Measurements from ENCODE around the gene VCAN.
A peak's percentile ranks its signal among the peaks of the same experiment; 100 is the strongest.

VCAN gene

DNA sequence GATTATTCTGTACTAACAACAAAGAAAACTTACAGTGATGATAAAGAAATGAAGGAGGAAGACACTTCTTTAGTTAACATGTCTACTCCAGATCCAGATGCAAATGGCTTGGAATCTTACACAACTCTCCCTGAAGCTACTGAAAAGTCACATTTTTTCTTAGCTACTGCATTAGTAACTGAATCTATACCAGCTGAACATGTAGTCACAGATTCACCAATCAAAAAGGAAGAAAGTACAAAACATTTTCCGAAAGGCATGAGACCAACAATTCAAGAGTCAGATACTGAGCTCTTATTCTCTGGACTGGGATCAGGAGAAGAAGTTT lies 67.9 kb downstream of the VCAN start:
- DNase-seq: no peak

DNA sequence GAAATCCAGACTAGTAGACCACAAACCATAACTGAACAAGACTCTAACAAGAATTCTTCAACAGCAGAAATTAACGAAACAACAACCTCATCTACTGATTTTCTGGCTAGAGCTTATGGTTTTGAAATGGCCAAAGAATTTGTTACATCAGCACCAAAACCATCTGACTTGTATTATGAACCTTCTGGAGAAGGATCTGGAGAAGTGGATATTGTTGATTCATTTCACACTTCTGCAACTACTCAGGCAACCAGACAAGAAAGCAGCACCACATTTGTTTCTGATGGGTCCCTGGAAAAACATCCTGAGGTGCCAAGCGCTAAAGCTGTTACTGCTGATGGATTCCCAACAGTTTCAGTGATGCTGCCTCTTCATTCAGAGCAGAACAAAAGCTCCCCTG lies 68.6 kb downstream of the VCAN start:
- DNase-seq: no peak

DNA sequence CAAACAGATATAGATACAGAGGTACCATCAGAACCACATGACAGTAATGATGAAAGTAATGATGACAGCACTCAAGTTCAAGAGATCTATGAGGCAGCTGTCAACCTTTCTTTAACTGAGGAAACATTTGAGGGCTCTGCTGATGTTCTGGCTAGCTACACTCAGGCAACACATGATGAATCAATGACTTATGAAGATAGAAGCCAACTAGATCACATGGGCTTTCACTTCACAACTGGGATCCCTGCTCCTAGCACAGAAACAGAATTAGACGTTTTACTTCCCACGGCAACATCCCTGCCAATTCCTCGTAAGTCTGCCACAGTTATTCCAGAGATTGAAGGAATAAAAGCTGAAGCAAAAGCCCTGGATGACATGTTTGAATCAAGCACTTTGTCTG lies 69.2 kb downstream of the VCAN start:
- no peak for DNase-seq

DNA sequence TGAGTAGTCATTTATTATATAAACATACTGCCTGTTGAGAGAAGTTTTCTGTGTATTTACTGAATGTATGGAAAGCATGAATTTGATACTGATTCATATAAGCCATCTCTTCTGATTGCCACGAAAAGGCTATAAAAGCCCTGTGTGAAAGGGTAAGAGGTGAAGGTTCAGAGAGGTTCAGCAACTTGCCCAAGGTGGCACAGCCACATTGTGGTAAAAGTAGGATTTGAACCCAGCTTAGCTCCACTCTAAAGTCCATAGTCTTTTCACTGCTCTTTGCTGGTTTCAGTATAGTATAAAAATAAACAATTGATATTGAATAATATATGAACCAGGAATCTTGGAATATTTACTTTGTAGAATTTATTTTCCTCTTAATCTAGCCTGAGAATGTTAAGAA lies 71.3 kb downstream of the VCAN start:
- DNase-seq: no peak

DNA sequence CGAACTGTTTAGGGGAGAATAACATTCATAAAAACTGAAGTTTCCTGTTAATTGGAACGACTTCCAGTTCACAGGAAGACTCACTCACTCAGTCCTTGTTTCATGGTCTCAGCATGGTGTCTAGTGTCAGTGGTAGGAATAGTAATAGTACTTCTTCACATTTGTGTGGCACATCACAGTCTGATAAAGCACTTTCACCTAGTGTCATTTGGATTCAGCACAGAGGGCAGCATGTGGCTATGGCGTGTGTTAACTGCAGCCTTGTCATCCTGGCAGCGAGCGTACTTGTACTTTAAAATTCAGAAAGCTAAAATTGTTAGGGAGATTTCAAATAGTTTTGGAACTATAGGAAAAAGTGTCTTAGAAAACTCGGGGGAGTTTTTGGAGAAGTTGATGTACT lies 72.4 kb downstream of the VCAN start:
- DNase-seq: no peak

DNA sequence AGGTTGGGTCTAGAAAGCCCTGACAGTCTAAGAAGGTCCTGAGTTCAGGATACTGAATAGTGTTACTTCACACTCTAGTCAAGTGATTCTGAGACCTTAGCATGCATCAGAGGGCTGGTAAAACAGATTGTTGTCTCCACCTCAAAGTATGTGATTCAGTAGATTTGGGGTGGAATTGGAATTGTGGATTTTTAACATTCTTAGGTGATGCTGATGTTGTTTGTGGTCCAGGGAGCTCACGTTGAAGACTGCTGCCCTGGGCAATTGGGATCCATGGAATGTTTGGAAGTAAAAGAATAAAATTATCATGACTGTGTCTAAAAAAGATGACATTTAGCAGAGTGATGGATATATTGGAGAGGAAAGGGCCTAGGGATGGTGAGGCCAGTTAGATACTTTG lies 75.6 kb downstream of the VCAN start:
- DNase-seq: no peak

DNA sequence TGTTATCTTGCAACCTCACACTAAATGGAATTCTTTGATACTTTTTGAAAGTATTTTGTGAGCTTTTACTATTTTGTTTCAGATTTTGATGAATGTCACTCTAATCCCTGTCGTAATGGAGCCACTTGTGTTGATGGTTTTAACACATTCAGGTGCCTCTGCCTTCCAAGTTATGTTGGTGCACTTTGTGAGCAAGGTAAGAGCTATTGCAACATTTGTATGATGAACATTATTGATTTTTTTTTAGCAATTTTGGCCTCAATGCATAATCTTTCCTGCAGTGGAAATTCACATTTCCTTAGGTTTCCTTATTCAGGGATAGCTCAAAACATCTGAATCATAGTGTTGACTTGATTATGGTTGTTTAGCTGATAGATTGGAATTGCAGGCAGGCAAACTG lies 76.3 kb downstream of the VCAN start:
- no peak for DNase-seq

DNA sequence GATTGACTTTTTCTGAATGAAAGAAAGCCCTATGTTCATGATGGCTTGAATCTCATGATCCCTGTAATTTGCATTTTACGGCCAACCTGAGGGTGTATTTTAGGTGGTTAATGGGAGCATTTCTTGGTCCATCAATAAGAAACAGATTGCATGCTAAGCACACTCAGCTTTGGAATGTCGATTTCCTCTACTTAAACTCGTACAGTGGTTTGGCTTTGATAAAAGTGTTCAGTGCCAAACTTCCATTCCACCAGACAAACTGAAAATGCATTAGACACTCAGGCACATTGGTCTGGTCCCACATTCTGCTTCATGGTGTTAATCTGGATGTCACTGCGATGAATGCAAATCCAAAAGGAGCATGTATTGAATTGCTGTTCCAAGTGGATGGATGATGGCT lies 77.0 kb downstream of the VCAN start:
- no peak for DNase-seq

DNA sequence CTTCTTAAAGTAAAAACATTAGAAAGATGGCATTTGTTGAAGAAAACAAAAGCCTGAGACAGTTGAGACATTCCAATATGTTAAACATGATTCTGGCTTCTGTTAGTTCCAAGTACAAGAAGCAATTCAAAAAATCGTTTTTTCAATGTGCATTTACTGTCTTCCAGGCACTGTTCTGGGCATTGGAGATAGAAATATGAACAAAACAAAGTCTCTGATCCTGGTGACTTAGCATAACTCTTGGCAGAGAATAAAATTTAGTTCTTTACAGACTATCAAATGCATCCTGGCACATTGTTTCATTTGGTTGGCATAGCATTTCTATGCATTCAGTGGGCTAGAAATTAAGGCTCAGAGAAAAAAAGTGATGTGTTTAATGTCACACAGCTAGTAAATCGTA lies 77.5 kb downstream of the VCAN start:
- no peak for DNase-seq

DNA sequence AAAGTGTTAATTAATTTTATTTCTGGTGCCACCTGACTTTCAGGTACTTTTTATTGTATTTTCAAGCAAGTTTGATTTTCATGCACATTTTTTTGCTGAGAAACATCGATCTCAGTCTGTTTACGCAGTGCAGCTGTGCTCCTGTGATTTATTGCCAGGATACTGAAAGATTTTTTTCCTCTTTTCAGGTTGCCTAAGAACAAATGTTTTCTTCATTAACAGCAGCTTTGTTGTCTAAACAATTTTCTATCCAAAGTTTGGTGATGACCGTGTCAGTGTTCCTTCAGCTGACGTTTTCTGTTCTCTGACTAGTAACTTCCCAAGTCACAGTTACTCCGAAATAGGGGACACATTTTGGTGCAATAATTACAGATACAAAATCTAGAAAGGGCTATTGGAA lies 78.1 kb downstream of the VCAN start:
- DNase-seq: no peak

DNA sequence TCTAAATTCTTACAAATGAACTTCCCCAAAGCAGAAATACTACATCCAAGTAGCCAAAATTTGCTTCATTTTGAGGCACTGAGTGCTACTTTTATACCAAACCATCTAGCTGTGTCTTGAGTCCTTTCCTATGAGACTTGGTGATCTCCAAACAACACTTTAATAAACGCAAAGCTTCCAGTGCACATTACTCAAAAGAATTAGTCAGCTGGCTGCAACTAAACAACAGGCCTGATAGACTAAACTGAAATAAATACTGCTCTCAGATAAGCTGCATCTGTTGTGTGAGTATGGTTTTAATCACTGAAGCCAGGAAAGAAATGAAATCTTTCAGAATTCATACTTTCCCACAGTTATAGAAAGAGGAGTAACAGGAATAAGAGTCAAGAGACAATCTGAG lies 80.3 kb downstream of the VCAN start:
- no peak for DNase-seq

DNA sequence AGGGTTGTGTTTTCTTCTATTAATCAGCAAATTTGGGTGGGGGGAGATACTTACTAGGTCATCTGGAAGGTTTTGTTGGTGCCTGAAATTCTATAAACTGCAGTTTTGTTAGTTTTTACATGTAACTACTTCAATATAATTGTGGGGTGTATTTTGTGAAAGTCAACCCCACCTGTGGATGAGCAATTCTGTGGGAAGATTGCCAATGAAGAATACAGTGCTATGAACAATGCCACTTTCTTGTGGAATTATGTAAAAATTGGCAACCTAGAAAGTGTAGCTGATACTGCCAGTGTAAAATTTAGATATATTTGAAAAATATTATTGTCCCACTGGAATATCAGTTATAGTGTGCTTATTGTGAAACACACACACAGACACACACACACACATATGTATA lies 80.7 kb downstream of the VCAN start:
- DNase-seq: no peak

DNA sequence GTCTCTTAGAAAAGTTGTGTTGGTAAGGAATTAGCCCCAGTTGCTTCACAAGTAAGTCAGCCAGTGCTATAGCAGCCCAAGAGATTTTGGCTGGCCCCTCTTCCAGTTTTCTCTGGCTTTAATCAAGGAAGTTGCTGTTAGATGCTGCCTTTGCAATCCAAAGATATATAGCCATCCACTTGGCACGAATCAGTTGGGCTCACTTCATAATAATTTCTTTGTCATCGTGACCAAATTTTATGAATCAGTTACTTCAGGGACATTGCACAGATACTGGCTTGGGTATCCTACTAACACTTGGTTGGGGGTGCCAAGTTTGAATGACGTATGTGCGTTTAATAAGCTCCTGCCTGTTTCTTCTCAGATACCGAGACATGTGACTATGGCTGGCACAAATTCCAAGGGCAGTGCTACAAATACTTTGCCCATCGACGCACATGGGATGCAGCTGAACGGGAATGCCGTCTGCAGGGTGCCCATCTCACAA lies 81.5 kb downstream of the VCAN start:
- no peak for DNase-seq

DNA sequence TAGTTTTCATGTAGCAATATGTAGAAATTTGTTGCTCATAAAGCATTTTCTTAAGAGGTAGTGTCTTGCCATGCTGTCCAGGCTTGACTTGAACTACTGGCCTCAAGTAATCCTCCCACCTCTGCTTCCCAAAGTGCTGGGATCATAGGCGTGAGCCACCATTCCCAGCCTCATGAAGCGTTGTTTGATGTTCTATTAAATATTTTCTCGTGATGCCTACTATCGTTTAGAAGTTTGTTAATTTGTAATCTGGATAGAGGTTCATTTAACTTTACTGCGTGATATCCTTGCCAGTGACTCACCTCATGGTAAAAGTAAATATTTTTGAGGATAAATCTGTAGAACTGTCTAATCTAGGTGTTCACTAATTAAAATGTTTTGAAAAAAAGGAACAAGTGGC lies 82.6 kb downstream of the VCAN start:
- no peak for DNase-seq

DNA sequence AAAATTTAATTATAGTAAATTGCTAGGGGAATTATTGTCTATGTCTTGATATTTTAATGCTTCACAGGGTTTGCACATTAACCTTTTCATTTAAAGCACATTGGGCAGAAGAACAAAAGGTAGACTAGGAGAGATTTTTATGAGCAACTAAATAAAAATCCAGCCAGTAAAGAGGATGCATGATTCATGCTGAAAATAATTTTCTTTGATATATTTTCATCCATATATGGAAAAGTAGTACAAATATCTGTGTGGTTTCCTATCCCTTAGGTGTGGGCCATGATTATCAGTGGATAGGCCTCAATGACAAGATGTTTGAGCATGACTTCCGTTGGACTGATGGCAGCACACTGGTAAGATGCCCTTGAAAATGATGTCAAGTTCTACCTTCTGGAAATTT lies 83.1 kb downstream of the VCAN start:
- DNase-seq: no peak

DNA sequence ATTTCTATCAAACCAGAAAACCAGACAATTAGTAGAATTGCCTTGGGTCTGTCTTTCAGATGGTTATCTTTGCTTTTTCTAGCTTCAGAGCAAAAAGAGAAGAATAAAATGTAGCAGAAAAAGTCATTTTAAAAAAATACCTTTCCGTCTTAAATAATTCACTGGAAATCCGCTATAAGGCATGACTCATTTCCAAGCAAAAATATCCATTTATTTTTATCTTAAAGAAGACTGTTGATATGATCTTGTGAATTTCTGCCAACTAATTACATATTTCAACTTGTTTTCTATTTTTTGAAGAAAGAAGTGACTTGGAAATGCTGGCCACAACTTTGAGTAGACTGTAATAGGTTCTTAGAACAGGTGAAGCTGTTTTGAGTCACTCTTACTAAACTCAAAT lies 83.7 kb downstream of the VCAN start:
- DNase-seq: no peak

DNA sequence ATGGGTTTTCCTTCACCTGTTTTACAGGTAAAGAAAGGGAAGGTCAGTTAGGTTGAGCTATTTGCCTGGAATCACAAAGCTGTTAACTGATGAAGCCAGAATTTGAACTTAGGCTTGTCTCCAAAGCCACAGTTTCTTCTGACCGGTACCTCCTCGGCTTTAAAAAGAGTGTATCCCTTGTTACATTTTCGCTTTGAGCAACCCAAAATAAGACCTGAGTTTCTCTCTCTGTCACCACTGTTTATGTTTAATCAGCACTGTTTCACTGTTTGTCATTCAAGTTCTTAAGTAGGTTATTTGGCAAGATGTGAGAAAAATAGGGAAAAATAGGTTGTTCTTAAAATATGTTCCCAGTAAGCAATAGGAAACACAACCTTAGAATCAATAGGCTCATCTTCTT lies 84.6 kb downstream of the VCAN start:
- no peak for DNase-seq

DNA sequence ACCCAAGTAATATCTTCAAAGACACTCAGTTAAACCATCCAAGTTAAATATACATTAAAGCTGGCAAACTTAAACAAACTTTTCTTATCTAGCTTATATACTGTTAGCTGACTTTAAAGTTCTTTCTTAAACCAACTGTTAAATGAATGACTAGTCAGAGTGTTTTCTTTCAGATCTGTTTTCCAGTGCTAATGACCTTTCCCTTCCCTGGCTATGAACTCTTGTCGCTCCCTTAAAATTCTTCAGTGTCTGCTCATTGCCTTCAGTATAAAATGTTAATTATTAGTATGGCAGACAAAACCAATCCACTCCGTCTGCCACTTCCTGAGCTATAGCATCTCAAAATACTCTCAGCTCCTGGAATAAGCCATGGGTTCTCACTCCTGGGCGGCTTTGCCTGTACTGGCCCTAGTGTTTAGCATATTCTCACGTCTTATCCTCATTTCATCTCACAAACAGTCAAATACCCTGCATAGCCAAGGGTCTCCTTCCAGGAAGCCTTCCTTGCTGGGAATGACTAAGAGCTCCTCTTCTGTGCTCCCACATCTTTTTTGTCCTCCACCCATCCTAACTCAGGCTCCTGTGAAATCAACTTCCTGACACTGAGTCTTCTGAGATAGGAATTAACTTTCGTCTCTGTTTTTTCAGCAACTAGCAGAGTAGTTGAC lies 87.7 kb downstream of the VCAN start:
- DNase-seq: no peak

DNA sequence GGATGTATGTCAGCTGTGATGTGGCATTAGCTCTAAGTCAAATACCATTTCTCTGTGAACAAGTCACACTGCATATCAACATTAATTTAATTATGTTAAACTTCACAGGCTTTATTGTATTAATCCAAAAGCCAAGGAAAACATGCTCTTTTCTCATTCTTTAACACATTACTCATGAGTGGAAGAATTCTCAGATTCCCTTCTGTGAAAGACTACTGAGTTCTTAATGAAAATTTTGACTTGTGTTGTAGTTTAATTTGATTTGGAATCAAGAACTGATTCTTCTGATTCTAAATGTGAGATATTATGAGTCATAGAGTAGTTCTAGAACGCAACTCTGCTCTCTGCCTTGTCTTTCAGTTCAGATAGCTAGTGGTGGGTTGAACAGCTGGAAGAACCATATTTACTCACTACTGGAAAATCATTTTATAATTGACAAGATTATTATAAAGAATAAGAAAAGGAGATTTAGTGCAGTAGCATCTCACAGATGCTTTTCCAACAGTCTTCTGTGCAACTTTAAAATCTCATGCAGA lies 90.6 kb downstream of the VCAN start:
- DNase-seq: no peak

DNA sequence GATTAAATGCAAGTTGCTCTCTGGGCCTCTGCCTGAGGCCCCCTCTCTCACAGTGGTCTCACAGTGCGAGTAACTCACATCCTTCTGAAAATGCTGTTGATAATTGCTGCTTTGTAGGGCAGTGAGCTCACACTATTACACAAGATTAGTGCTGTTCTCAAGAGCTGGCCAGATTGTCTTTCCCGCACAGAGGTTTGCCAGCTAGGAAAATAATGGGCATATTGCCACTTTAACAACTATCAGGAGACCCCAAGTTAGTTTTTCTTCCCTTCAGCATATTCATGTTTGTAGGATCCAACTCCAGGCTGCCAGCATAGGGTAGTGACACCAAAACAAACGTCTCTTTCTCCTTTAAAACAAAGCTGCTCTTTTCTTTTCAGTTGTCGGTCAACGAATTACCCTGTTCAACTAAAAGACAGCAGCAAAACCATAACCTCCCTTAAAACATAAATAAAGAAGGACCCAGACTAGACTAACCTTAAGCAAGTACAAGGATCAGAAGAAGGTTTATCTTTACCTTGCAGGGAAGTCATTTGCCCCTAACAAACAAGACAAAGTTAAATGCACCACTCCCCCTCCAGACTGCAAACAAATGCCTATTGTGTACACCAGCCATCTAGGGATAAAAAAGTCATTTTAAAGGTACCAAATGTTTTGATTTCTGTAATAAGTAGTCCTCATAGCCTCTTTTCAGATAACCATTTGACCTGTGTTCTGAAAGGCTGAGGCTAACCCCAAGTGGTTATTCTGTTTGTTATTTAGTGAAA lies 91.4 kb downstream of the VCAN start:
- no peak for DNase-seq

DNA sequence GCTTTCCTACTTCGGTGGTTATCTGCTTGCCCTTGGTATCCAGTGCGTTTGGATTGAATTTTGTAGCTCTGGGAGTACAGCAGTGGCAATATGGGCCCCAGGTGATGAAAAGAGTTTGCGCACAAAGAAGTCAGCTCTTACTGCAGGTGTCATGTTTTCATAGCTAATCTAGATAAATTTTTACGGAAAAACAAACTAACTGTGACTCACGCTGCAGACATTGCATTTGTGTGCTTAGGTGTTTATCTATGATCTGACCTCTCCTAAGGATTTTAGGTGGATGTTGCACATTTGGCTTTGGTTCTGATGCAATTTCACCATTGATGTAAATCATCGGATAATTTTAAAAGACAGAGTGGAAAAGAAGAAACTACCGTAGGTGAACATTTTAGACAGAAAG lies 92.1 kb downstream of the VCAN start:
- DNase-seq: no peak

DNA sequence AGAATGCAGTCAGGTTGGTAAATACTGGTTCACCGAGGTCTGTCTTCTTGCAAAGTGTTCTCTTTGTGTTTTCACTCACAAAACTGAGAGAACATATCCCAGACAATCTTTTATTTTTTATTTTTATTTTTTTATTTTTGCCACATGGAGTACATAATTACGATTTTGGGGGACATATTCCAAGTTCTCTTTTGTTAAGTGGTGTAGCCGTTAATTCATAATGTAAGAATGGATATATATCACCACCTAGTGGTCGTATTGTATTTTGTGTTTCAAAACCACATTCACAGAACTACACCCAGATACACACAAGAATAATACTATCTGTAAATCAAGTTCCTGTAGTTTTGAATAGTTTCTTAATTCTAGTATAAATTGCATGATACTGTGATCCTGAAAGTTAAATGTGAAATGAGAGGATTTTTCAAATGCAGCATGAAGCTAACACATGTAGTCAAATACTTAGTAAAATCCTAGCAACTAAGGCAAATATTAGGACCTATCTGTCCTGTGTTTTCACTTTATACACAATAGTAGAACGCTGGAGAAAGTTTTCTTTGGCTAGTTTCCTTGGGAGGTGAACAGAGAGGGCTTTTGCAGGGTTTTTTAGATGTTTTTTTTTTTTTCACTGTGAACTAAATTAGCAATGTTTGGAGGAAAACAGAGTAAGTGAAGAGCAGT lies 92.7 kb downstream of the VCAN start:
- DNase-seq: peak; percentile 42

DNA sequence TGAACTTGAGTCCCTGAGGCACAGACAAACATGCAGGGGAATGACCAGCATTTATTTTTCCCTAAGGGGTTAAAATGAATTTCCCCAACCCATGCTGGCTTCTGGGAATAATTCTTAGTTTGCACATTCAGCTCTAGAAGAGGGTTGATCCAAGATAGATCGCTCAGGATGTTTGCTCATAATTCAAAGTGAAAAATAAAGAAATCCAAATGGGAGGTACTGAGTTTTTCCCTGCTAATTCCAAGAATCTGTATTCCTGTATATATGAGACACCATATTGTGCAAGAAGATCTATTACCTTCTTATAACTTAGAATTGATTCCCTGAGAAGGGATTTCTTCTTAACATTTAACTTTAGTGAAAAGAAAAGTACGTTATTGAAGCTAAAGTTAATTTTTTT lies 96.2 kb downstream of the VCAN start:
- no peak for DNase-seq

DNA sequence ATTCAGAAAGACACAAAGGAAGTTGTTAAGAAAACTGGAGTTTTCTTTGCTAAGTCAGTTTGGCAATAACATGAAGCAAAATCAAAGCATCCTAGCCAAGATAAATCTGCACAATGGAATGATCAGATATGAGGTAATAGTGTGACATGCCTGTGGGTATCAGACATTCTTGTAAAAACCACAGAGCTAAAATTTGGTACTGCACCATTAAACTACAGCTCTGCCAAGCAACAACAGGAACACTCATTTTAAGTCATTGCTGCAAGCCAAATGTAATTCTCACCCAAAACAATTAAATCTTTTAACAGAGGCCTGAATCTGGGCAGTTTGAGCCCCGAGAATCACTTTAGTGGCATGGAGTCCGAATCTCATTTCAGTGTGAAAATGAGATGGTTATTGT lies 96.6 kb downstream of the VCAN start:
- no peak for DNase-seq

Data from retina (tissue), 1 donor.